Measurements from ENCODE around the gene PSEN2. TPM values are rescaled to one million over a fixed set of nuclear protein-coding genes. Genes with fewer than 3 reads are reported as not detected.

The PSEN2 gene
- total RNA-seq, 2 experiments from 2014 or later = 0.48 to 1.7 TPM

DNA sequence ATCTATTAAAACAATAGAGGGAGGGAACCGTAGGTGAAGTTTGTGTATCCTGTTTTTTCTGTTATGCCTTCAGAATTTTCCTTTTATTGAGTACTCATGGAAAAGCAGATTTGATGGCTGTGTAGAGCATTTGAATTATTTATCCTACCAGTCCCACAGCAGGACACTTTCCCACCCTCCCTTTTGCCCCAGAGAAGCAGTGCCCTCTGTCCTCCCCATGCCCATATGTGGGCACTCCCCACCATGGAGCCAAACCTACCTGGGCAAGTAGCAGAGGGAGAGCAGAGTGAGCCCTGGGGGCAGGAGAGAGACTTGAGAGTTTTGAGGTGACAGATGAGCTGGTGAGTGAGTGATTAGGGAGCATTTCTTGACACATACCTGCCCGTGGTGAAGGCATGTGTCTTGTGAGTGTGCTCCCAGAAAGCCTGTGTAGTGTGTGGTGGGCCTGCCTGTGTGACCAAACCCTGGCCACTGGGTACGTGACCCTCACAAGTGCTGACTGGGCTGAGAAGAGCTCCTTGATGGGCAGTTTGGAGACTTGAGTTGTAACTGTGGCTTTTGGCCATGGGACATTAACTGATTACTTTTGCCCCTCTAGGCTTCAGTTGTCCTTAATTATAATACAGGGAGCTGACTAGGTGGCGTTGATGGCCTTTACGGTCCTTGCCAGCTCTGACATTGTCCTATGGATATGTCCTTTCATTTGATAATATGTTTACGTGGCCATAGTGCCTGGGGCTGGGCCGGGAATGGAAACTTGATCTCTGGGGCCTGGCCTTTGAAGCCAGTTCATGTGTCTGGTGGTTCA is 3.6 kb downstream of the PSEN2 start:
- no peaks in the 10 kb centered on the region for H3K9me2 ChIP-seq (ENCODE audit: insufficient read depth, low read length)
- H3K4me1 ChIP-seq (ENCODE audit: insufficient read depth, low read length, poor library complexity, severe bottlenecking) = peaks cover 6% of the 10 kb centered on the region
- DNase-seq (ENCODE audit: low spot score) = no peak
- no TSS peak for BruUV-seq (replicated peaks)
- H3K9me3 ChIP-seq (ENCODE audit: low read length) = no peaks in the 10 kb centered on the region
- TF ChIP-seq CTCF (conservative IDR thresholded peaks at IDR 0.05; ENCODE audit: low read length) (no peak), EZH2phosphoT487 (IDR thresholded peaks at IDR 0.05; ENCODE audit: borderline replicate concordance, low read depth, low read length) (no peak)
- H2AFZ ChIP-seq (ENCODE audit: low read length) = no peak overlapping the region
- H4K20me1 ChIP-seq (ENCODE audit: insufficient read depth, low read length) = no peaks in the 10 kb centered on the region
- no peaks in the 10 kb centered on the region for H3K79me2 ChIP-seq (ENCODE audit: insufficient read depth, low read depth, low read length)
- H3K4me3 ChIP-seq (ENCODE audit: low read depth, low read length, poor library complexity, severe bottlenecking) = no peak overlapping the region
- ChIA-PET POLR2A (no interaction called here), CTCF (ENCODE audit: unreplicated experiment) (interaction anchor here (1.4 kb wide), 1 partner anchor 9 kb away, joined by 4 read pairs; no protein-coding TSS in a partner anchor)
- H3K27ac ChIP-seq (ENCODE audit: low read depth, low read length, poor library complexity, severe bottlenecking) = no peak overlapping the region
- no peaks in the 10 kb centered on the region for H3K36me3 ChIP-seq (ENCODE audit: insufficient read depth, low read length)
- H3K4me2 ChIP-seq (ENCODE audit: low read length) = no peak overlapping the region
- intact Hi-C loops (cut with micrococcal nuclease; ENCODE audit: unreplicated experiment) = no loop called here

DNA sequence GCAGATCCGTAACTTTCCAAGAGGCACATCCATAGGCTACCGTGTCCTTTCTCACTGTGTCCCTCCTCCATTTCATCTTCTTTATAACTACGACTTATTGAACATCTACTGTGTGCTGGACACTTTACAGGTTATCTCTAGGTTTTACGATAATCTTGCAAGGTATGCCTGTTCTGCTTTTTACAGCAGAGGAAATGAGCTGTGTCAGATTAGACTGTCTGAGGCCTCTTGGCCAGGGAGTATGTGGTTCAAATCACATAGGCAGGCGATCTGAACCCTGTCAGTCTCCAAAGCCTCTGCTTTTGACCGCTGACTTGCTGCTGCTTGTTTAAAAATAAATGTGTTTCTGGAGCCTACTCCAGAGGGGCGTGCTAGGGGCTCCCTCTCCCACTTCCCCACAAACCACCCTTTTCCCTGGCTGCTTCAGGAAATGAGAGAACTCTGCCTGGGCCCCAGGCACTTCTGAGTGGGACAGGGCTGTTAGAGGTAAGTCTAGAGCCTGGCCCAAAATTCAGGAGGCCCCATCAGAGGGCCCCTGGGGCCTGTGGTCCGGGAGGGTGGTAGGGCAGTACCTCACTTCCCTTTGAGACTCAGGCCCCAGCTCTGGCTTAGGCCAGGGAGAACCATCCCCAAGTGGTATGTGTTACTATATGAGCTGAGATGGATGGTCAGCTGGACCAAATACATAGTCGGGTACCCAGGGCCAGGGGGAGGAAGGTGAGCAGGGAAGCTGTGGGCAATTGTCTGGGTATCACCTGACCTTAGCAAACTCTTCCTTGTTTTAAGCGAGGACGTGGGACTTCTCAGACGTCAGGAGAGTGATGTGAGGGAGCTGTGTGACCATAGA is 4.4 kb downstream of the PSEN2 start:
- intact Hi-C loops (cut with micrococcal nuclease; ENCODE audit: unreplicated experiment) = no loop called here

More for the DNA sequence above, 4.4 kb downstream of the PSEN2 start:
- no peaks in the 10 kb centered on the region for H3K79me2 ChIP-seq (ENCODE audit: insufficient read depth, low read depth, low read length)
- H3K4me2 ChIP-seq (ENCODE audit: low read length) = no peak overlapping the region
- no peak overlapping the region for H3K27ac ChIP-seq (ENCODE audit: low read depth, low read length, poor library complexity, severe bottlenecking)
- ChIA-PET CTCF (ENCODE audit: unreplicated experiment) (interaction anchor here (1.4 kb wide), 1 partner anchor 8 kb away, joined by 4 read pairs; no protein-coding TSS in a partner anchor), POLR2A (no interaction called here)
- no peaks in the 10 kb centered on the region for H4K20me1 ChIP-seq (ENCODE audit: insufficient read depth, low read length)
- TF ChIP-seq EZH2phosphoT487 (IDR thresholded peaks at IDR 0.05; ENCODE audit: borderline replicate concordance, low read depth, low read length) (no peak), CTCF (conservative IDR thresholded peaks at IDR 0.05; ENCODE audit: low read length) (no peak)
- H2AFZ ChIP-seq (ENCODE audit: low read length) = no peak overlapping the region
- DNase-seq (ENCODE audit: low spot score) = no peak
- H3K4me3 ChIP-seq (ENCODE audit: low read depth, low read length, poor library complexity, severe bottlenecking) = no peak overlapping the region
- peaks cover 6% of the 10 kb centered on the region for H3K4me1 ChIP-seq (ENCODE audit: insufficient read depth, low read length, poor library complexity, severe bottlenecking)
- no peaks in the 10 kb centered on the region for H3K36me3 ChIP-seq (ENCODE audit: insufficient read depth, low read length)
- BruUV-seq (replicated peaks) = no TSS peak
- no peaks in the 10 kb centered on the region for H3K9me2 ChIP-seq (ENCODE audit: insufficient read depth, low read length)
- H3K9me3 ChIP-seq (ENCODE audit: low read length) = no peaks in the 10 kb centered on the region
